ENCODE results near the gene CCDC144A.
"Not testable (repeated sequence)": the region's sequence is repeated elsewhere in the genome, so short reads cannot be mapped to it uniquely, and the experiment has no call there.

DNA sequence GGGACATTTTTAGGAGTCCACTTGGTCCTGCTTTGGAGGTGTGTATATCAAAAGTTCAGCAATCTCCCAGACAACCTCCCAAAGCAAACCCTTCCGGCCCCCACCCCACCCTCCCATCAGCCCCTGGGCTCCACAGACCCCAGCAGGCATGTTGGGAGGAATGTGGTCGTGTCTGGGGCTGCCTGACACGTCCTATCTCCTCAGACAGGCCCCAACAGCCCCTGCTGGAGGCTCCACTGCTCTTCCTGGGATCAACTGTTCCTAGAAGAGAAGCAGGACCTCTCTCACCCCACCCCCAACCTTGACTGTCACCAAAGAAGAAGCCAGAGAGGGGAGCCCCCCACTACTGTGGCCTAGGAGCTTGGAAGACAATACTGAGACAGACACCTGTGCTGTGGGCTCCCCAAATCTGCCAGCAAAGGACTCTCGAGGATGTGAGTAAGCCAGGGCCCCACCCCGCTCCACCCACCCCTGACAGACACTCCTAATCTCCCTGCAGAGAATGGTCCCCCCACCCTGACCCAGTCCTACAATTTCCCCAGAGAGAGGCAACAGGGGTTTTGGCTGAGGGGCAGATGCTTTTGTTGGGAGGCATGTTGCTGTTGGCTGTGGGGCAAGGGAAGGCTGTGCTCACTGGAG lies 133.8 kb downstream of the CCDC144A start:
- TF ChIP-seq, protein P1, sequence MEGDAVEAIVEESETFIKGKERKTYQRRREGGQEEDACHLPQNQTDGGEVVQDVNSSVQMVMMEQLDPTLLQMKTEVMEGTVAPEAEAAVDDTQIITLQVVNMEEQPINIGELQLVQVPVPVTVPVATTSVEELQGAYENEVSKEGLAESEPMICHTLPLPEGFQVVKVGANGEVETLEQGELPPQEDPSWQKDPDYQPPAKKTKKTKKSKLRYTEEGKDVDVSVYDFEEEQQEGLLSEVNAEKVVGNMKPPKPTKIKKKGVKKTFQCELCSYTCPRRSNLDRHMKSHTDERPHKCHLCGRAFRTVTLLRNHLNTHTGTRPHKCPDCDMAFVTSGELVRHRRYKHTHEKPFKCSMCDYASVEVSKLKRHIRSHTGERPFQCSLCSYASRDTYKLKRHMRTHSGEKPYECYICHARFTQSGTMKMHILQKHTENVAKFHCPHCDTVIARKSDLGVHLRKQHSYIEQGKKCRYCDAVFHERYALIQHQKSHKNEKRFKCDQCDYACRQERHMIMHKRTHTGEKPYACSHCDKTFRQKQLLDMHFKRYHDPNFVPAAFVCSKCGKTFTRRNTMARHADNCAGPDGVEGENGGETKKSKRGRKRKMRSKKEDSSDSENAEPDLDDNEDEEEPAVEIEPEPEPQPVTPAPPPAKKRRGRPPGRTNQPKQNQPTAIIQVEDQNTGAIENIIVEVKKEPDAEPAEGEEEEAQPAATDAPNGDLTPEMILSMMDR (IDR thresholded peaks at IDR 0.05; ENCODE audit: low read length) = not testable (repeated sequence)
- TF ChIP-seq EZH2 (optimal IDR thresholded peaks at IDR 0.05; ENCODE audit: low read depth, low read length); EZH2phosphoT487 (IDR thresholded peaks at IDR 0.05; ENCODE audit: low read length): not testable (repeated sequence)

Measured in MM.1S (cell line).